ENCODE data around the gene GRHL3. TPM values are rescaled to one million over a fixed set of nuclear protein-coding genes. Genes with fewer than 3 reads are reported as not detected.

The GRHL3 gene
- total RNA-seq, 1 experiment from 2014 or later: 8.9 TPM

GRCh38 chr1:24281591-24281990 lies 37.6 kb upstream of the GRHL3 start:
- DNase-seq (ENCODE audit: unreplicated experiment): no peak
- no peak overlapping the region for H3K27ac Mint-ChIP-seq (ENCODE audit: low read depth, unreplicated experiment)
- no peaks in the 10 kb centered on the region for H3K27me3 Mint-ChIP-seq (ENCODE audit: insufficient read depth, unreplicated experiment)
- intact Hi-C loops (cut with micrococcal nuclease): loop anchor here (5.0 kb wide), 1 partner anchor 36 kb away; the partner anchor contains the start of gene GRHL3
- ChIA-PET POLR2A (interaction anchor here (0.8 to 1.7 kb wide), 4 partner anchors 11 to 44 kb away, joined by 3 to 11 read pairs (median 4); no protein-coding TSS in a partner anchor), CTCF (interaction anchor here (0.6 to 1.0 kb wide), 2 partner anchors 13 to 209 kb away, joined by 3 to 4 read pairs; no protein-coding TSS in a partner anchor)
- TF ChIP-seq CTCF (IDR thresholded peaks at IDR 0.05; ENCODE audit: unreplicated experiment): no peak
- peaks cover 40% of the 10 kb centered on the region for H3K4me1 Mint-ChIP-seq (ENCODE audit: insufficient read depth, unreplicated experiment)
- no peak overlapping the region for H3K4me3 Mint-ChIP-seq (ENCODE audit: unreplicated experiment)
- no peaks in the 10 kb centered on the region for H3K9me3 Mint-ChIP-seq (ENCODE audit: unreplicated experiment)
- BruUV-seq (replicated peaks): no TSS peak
- no peaks in the 10 kb centered on the region for H3K36me3 Mint-ChIP-seq (ENCODE audit: insufficient read depth, unreplicated experiment)

GRCh38 chr1:24282491-24282890 lies 36.7 kb upstream of the GRHL3 start:
- intact Hi-C loops (cut with micrococcal nuclease): loop anchor here (5.0 kb wide), 1 partner anchor 35 kb away; the partner anchor contains the start of gene GRHL3
- no peak overlapping the region for H3K27ac Mint-ChIP-seq (ENCODE audit: low read depth, unreplicated experiment)
- DNase-seq (ENCODE audit: unreplicated experiment): no peak
- H3K27me3 Mint-ChIP-seq (ENCODE audit: insufficient read depth, unreplicated experiment): no peaks in the 10 kb centered on the region
- no TSS peak for BruUV-seq (replicated peaks)
- H3K36me3 Mint-ChIP-seq (ENCODE audit: insufficient read depth, unreplicated experiment): no peaks in the 10 kb centered on the region
- no peak overlapping the region for H3K4me3 Mint-ChIP-seq (ENCODE audit: unreplicated experiment)
- peaks cover 35% of the 10 kb centered on the region for H3K4me1 Mint-ChIP-seq (ENCODE audit: insufficient read depth, unreplicated experiment)
- H3K9me3 Mint-ChIP-seq (ENCODE audit: unreplicated experiment): no peaks in the 10 kb centered on the region
- CTCF ChIA-PET: interaction anchor here (1.0 kb wide), 1 partner anchor 12 kb away, joined by 3 read pairs; no protein-coding TSS in a partner anchor
- POLR2A ChIA-PET: interaction anchor here (0.6 to 2.6 kb wide), 5 partner anchors 12 to 98 kb away, joined by 3 to 12 read pairs (median 3); no protein-coding TSS in a partner anchor
- TF ChIP-seq CTCF (IDR thresholded peaks at IDR 0.05; ENCODE audit: unreplicated experiment): no peak

GRCh38 chr1:24283326-24284155 lies 35.6 kb upstream of the GRHL3 start:
- Mint-ChIP-seq H3K27me3 (ENCODE audit: insufficient read depth, unreplicated experiment) (no peaks in the 10 kb centered on the region), H3K4me3 (ENCODE audit: unreplicated experiment) (peak overlapping the region; percentile 18), H3K9me3 (ENCODE audit: unreplicated experiment) (no peaks in the 10 kb centered on the region), H3K27ac (ENCODE audit: low read depth, unreplicated experiment) (peak overlapping the region; percentile 86), H3K4me1 (ENCODE audit: insufficient read depth, unreplicated experiment) (peaks cover 31% of the 10 kb centered on the region), H3K36me3 (ENCODE audit: insufficient read depth, unreplicated experiment) (no peaks in the 10 kb centered on the region)
- TF ChIP-seq CTCF (IDR thresholded peaks at IDR 0.05; ENCODE audit: unreplicated experiment): no peak
- ChIA-PET POLR2A (interaction anchor here (0.5 to 4.3 kb wide), 14 partner anchors 10 to 1215 kb away, joined by 3 to 66 read pairs (median 5); partner anchors contain the start of gene GRHL3), CTCF (interaction anchor here (0.6 to 1.0 kb wide), 2 partner anchors 79 to 146 kb away, joined by 3 read pairs; no protein-coding TSS in a partner anchor)
- DNase-seq (ENCODE audit: unreplicated experiment): peak; percentile 96
- intact Hi-C loops (cut with micrococcal nuclease): loop anchor here (5.0 kb wide), 1 partner anchor 34 kb away; the partner anchor contains the start of gene GRHL3
- BruUV-seq (replicated peaks): no TSS peak

GRCh38 chr1:24284156-24284471 lies 35.0 kb upstream of the GRHL3 start:
- ChIA-PET POLR2A (interaction anchor here (0.8 to 4.3 kb wide), 12 partner anchors 10 to 238 kb away, joined by 3 to 66 read pairs (median 6); partner anchors contain the start of gene GRHL3), CTCF (interaction anchor here (0.6 to 2.0 kb wide), 5 partner anchors 11 to 100 kb away, joined by 3 to 6 read pairs (median 3); no protein-coding TSS in a partner anchor)
- H3K4me1 Mint-ChIP-seq (ENCODE audit: insufficient read depth, unreplicated experiment): peaks cover 31% of the 10 kb centered on the region
- H3K4me3 Mint-ChIP-seq (ENCODE audit: unreplicated experiment): peak overlapping the region; percentile 18
- H3K27ac Mint-ChIP-seq (ENCODE audit: low read depth, unreplicated experiment): peak overlapping the region; percentile 86
- no peaks in the 10 kb centered on the region for H3K9me3 Mint-ChIP-seq (ENCODE audit: unreplicated experiment)
- no peak for TF ChIP-seq CTCF (IDR thresholded peaks at IDR 0.05; ENCODE audit: unreplicated experiment)
- no peak for DNase-seq (ENCODE audit: unreplicated experiment)
- intact Hi-C loops (cut with micrococcal nuclease): loop anchor here (5.0 kb wide), 1 partner anchor 33 kb away; the partner anchor contains the start of gene GRHL3
- no TSS peak for BruUV-seq (replicated peaks)
- no peaks in the 10 kb centered on the region for H3K27me3 Mint-ChIP-seq (ENCODE audit: insufficient read depth, unreplicated experiment)
- H3K36me3 Mint-ChIP-seq (ENCODE audit: insufficient read depth, unreplicated experiment): no peaks in the 10 kb centered on the region
